ENCODE data around the gene ISLR2.

Gene ISLR2

DNA sequence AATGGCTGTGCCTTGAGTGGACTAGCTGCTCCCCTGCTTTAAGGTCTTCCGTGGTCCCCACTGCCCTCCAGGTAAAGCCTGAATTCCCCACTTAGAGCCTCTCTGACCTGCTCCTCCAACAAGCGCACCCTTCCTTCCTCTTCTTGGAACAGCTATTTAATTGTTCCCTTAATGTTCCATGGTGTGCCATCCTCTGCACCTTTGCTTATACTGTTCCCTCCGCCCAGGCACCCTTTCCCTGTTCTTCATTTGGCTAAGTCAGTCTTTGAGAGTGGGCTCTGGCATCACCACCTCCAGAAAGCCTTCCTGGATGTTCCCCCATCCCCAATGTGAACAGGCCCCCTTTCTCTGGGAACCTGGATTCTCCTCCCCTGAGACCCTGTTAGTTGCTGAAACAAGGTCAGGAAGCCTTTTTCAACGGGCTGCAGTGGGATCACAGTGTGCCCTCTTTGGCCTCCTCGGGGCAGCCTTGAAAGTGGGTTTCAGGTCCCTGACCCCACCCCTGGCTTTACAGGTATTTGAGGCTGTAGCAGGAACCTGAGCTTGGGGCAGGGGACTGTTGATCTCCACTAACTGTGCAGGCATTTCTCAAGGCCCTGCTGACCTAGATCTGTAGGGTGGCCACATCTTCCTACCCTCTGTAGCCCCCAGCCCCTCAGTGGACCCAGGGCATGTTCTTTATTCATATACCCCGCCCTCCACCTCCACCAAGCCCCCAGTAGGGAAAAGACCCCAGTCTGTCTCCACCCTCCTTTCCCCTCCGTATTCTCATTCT lies 48.1 kb downstream of the ISLR2 start:
- no peak for DNase-seq

DNA sequence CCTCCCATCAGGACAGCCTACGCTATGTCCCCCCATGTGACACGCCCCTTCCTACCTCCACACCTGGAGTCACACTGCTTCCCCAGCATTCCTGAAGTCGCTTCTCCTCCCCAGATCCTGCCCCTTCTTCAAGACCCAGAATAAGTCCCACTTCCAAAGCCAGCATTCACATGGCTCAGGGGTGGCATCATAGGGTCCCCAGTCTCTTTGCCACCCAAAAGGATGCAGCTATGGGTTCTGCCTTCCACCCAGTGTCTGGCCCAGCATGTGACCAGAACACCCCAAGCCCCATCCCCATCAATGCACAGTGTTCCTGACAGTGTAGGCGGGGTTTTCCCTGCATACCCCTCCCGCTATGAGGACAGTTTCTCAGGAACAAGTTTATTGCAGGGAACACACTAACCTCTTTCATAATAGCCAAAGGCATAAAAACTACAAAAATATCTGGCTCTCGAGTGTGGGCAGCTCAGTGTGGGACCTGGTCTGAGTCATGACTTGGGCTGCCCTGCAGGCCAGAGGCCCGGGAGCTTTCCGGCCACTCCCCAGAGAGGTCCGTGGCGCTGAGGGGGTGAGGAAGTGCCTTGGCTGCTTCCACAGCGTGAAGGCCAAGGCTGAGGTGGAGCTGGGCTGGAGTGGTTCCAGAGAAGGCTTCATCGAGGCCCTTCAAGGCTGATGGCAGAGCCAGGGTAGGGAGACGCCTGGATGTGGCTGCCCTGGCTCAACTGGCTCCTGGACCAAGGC lies 48.9 kb downstream of the ISLR2 start:
- DNase-seq: no peak

DNA sequence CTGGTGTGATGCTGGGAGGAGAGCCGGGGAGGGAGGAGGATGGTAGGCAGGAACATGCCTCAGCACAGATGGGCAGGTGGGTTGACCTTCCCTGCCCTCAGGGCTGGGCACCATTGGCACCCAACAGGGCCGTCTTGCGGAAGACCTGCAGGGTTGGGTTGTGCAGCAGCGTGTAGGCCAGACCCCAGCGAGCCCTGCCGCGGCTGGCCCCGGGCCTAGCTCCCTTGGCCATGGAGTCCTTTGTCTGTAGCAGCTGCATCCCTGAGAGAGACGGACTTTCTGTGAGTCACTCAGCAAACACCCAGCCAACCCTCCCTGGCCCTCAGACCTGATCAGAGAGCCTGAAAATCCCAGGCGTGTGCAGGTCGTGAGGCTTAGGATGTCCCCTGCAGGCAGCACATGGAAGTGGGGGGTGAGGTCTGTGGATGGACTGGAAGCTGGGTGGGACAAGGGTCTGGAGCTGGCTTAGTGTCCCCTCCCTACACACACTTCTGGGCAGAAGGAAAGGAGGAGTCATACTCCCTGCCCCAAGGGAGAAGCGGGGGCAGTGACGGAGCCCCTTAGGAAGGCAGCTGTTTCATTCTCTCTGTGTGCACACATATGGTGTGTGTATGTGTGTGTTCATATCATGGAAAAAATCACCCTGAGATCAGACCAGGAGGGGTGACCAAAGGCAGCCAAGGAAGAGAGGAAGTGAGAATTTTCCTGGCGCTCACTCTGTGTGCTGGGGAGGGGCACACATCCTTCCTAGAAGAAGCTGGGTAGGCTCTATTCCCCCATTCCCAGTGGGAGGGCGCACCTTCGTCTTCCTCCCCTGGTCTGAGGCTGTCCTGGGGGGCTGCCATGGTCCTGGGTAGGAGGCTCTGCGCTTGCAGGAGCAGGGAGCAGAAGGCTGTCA lies 49.8 kb downstream of the ISLR2 start:
- no peak for DNase-seq

DNA sequence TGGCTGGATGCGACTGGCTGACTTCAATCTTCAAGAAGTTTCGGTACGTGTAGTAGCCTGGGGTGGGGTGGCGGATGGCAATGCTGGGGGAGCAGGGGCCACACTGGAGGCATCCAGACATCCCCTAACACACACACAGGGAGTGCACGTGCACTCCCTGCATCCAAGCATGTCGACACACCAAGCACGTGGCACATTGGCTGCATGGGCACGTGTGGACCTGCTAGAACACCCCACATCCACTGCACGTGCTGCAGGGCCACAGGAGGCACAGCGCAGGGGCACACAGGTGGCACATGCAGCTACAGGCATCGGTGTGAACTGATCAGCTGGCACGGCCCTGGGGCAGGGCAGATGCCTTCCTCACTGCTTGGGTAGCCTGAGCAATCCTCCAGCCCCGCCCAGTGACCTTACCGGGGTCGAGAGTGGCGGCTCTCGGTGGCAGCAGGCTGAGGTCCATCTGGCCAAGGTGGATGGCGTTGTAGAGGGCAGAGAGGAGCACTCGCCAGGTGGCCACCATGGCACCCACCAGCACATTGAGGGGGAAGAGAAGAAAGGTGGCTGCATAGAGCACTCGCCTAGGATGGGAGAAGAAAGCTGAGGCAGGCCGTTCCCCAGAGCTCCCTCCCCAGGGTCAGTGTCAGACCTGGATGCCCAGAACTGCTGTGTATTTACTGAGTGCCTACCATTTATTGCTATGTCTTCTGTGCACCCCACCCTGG lies 50.7 kb downstream of the ISLR2 start:
- no peak for DNase-seq

DNA sequence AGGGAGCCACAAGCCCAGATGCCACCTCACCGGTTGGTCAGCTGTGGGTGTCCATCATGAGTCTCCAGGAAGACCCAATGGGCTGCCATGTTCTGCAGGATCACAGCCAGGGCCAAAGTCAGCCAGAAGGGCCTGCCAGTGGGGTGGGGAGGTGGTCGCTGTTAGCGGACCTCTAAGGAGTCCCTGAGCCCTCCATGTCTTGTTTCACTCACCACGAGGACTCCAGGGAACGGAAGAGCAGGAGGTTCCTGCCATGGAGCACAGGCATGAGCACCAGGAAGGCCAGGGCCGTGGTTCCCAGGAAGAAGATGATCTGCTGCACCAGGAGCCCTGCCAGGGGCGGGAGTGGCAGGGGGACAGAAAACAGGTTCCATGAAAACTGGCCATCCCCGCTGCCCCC lies 51.7 kb downstream of the ISLR2 start:
- no peak for DNase-seq

DNA sequence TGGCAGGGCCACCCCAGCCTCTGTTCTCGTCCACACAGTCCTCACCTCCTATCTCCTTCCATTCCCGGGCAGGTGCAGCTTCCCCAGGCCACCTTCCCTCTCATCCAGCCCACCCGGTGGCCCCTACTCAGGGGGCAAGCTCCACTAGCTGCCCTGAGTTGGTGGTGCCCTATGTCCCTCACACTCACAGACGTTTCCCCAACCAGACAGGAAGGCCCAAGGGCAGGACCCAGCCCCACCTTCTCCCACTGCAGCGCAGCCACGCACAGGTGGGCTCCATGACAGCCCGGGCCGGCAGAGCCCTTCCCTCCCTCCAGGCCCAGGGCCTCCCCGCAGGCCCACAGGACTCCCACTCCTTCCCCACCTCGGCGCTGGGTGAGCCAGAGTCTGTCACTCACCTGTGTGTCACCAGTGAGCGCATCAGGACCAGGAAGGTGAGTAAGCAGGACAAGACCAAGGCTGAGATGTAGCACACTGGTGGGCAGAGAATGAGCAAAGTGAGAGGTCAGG lies 54.3 kb downstream of the ISLR2 start:
- no peak for DNase-seq

DNA sequence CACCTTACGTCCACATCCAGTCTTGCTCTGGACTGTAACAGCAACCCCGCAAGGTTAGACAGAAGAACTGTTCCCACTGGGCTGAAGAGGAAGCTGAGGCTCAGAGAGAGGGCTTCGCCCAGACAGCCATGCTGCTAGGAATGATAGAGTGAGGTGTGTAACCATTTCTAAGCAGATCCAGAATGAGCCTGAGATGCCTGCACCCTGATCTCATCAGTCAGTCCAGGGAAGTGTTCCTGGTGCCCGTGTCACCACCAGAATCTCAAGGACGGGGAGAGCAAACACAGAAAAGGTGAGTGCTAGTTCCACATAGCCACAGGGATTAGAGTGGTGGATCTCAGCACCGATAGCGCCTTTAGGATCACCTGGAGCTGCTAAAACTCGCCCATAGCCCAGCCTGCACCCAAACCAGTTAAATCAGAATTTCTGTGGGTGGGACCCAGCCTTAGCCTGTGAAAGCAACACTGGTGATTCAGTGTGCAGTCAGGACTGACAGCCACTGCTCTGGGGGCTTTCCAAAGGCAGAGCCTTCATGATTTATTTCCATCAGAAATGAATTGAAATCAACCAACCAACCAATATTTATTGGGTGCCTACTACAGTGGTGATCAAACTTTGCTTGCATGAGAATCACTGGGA lies 55.4 kb downstream of the ISLR2 start:
- DNase-seq: no peak
